Nephron progenitor cell (in vitro differentiated cells): ENCODE measurements around the gene NEU2.
"Not testable (repeated sequence)": the region's sequence is repeated elsewhere in the genome, so short reads cannot be mapped to it uniquely, and the experiment has no call there.

Experiments used
- DNase-seq: peaks from one replicate; pipeline ENCODE4 v3.0.0; 2021
- H3K27ac Mint-ChIP-seq: 2 replicates; pipeline ENCODE4 v1.8.0; 2021; ENCODE audit warnings: mild to moderate bottlenecking, moderate library complexity, mixed read lengths
- H3K27me3 Mint-ChIP-seq: 2 replicates; pipeline ENCODE4 v1.8.0; 2021; ENCODE audit warnings: mild to moderate bottlenecking, low read depth, mixed read lengths; ENCODE audit not compliant: poor library complexity
- H3K36me3 Mint-ChIP-seq: 2 replicates; pipeline ENCODE4 v1.8.0; 2021; ENCODE audit warnings: low read depth, mixed read lengths
- H3K4me1 Mint-ChIP-seq: 2 replicates; pipeline ENCODE4 v1.8.0; 2021; ENCODE audit warnings: mixed read lengths
- H3K4me3 Mint-ChIP-seq: 2 replicates; pipeline ENCODE4 v1.8.0; 2021; ENCODE audit warnings: mild to moderate bottlenecking, moderate library complexity, mixed read lengths
- H3K9me3 Mint-ChIP-seq: 2 replicates; pipeline ENCODE4 v1.8.0; 2021; ENCODE audit warnings: mild to moderate bottlenecking, moderate library complexity, mixed read lengths
- CTCF ChIP-seq: fragments of 200-600 bp; sonication (generic); IDR thresholded peaks from 2 replicates; pipeline ENCODE4 v1.5.0; 2021; ENCODE audit warnings: antibody characterized with exemption

The NEU2 gene

GRCh38 chr2:233012301-233012971 is 20.0 kb upstream of the NEU2 start:
- TF ChIP-seq CTCF, result no peak
- Mint-ChIP-seq H3K9me3 (no peaks in the 10 kb centered on the region), H3K4me1 (peaks cover 22% of the 10 kb centered on the region), H3K4me3 (no peak overlapping the region), H3K27ac (no peak overlapping the region), H3K36me3 (no peaks in the 10 kb centered on the region), H3K27me3 (peaks cover 7% of the 10 kb centered on the region)
- no peak for DNase-seq

- Mint-ChIP-seq H3K27me3 (peaks cover 12% of the 10 kb centered on the region), H3K4me1 (peaks cover 22% of the 10 kb centered on the region), H3K36me3 (no peaks in the 10 kb centered on the region), H3K27ac (peak within 1 kb of the TSS; percentile 48), H3K4me3 (no peak within 1 kb of the TSS), H3K9me3 (no peaks in the 10 kb centered on the region)
- DNase-seq, result no peak
- no peak for TF ChIP-seq CTCF
Observed at GRCh38 chr2:233013027-233013461, 19.4 kb upstream of the NEU2 start, which contains the start of gene NGEF. Gene NGEF (minus strand): TSS chr2:233013256. CDS start chr2:232974890, 38,366 bp downstream.

- TF ChIP-seq CTCF, result no peak
- H3K27ac Mint-ChIP-seq, result no peak overlapping the region
- peaks cover 22% of the 10 kb centered on the region for H3K4me1 Mint-ChIP-seq
- peaks cover 12% of the 10 kb centered on the region for H3K27me3 Mint-ChIP-seq
- H3K9me3 Mint-ChIP-seq, result no peaks in the 10 kb centered on the region
- DNase-seq, result no peak
- H3K36me3 Mint-ChIP-seq, result no peaks in the 10 kb centered on the region
- no peak overlapping the region for H3K4me3 Mint-ChIP-seq
Observed at GRCh38 chr2:233013650-233014049, 18.8 kb upstream of the NEU2 start.

- no peak for DNase-seq
- Mint-ChIP-seq H3K36me3 (no peaks in the 10 kb centered on the region), H3K4me1 (peaks cover 22% of the 10 kb centered on the region), H3K27me3 (peaks cover 15% of the 10 kb centered on the region), H3K27ac (peak overlapping the region; percentile 2), H3K4me3 (no peak overlapping the region), H3K9me3 (no peaks in the 10 kb centered on the region)
- TF ChIP-seq CTCF, result no peak
Observed at GRCh38 chr2:233015019-233015645, 17.3 kb upstream of the NEU2 start.

- no peak overlapping the region for H3K4me3 Mint-ChIP-seq
- DNase-seq, result no peak
- no peak overlapping the region for H3K27ac Mint-ChIP-seq
- no peak for TF ChIP-seq CTCF
- H3K4me1 Mint-ChIP-seq, result peaks cover 1% of the 10 kb centered on the region
- no peaks in the 10 kb centered on the region for H3K9me3 Mint-ChIP-seq
- peaks cover 15% of the 10 kb centered on the region for H3K27me3 Mint-ChIP-seq
- H3K36me3 Mint-ChIP-seq, result no peaks in the 10 kb centered on the region
Observed at GRCh38 chr2:233017947-233018346, 14.5 kb upstream of the NEU2 start.

- not testable (repeated sequence) for H3K36me3 Mint-ChIP-seq, H3K4me1 Mint-ChIP-seq, H3K9me3 Mint-ChIP-seq, H3K27ac Mint-ChIP-seq, H3K4me3 Mint-ChIP-seq, DNase-seq
- H3K27me3 Mint-ChIP-seq, result peaks cover 15% of the 10 kb centered on the region
Observed at GRCh38 chr2:233019610-233020009, 12.9 kb upstream of the NEU2 start.
